Neural cell (in vitro differentiated cells): ENCODE data around the gene ZBTB42. TPM values are rescaled to one million over a fixed set of nuclear protein-coding genes. Genes with fewer than 3 reads are reported as not detected.

Experiments
- H2AFZ ChIP-seq: fragments of 200-600, 300-800 bp; sonication (generic), shearing (Covaris generic); 2 replicates; pipeline ENCODE4 v1.6.0; 2014; ENCODE audit warnings: low read depth, mild to moderate bottlenecking, antibody characterized with exemption, low read length, moderate library complexity
- H3F3A ChIP-seq: fragments of 200-600 bp; shearing (Covaris generic); 2 replicates; pipeline ENCODE4 v1.6.1; 2016; ENCODE audit warnings: mild to moderate bottlenecking, moderate library complexity, mixed read lengths, antibody characterized with exemption, low read length; ENCODE audit not compliant: insufficient read depth, poor library complexity, severe bottlenecking
- H3K27ac ChIP-seq: fragments of 200-600, 300-800 bp; sonication (generic), shearing (Covaris generic); 2 replicates; pipeline ENCODE4 v1.5.1; 2014; ENCODE audit warnings: mild to moderate bottlenecking, low read length, moderate library complexity
- H3K27me3 ChIP-seq: fragments of 300-800, 200-600 bp; sonication (generic), shearing (Covaris generic); 2 replicates; pipeline ENCODE4 v1.6.0; 2014; ENCODE audit warnings: mild to moderate bottlenecking, low read depth, low read length, moderate library complexity; ENCODE audit not compliant: insufficient read depth
- H3K36me3 ChIP-seq: fragments of 300-800, 200-600 bp; sonication (generic), shearing (Covaris generic); 2 replicates; pipeline ENCODE4 v1.5.1; 2014; ENCODE audit warnings: mild to moderate bottlenecking, antibody characterized with exemption, low read length, moderate library complexity; ENCODE audit not compliant: insufficient read depth
- H3K4me2 ChIP-seq: fragments of 300-800, 200-600 bp; sonication (generic), shearing (Covaris generic); 2 replicates; pipeline ENCODE4 v1.6.0; 2014; ENCODE audit warnings: mild to moderate bottlenecking, low read length
- H3K4me3 ChIP-seq: fragments of 300-800, 200-600 bp; sonication (generic), shearing (Covaris generic); 2 replicates; pipeline ENCODE4 v1.5.1; 2014; ENCODE audit warnings: mild to moderate bottlenecking, low read length, moderate library complexity
- H3K79me2 ChIP-seq: fragments of 200-600 bp; shearing (Covaris generic); replicated peaks from 2 replicates; pipeline ENCODE4 v1.6.0; 2014; ENCODE audit warnings: mild to moderate bottlenecking, low read length, moderate library complexity; ENCODE audit not compliant: insufficient read depth
- H3K9ac ChIP-seq: fragments of 300-800, 200-600 bp; sonication (generic), shearing (Covaris generic); 2 replicates; pipeline ENCODE4 v1.6.1; 2016; ENCODE audit warnings: mild to moderate bottlenecking, low read length, mixed read lengths
- H3K9me2 ChIP-seq: fragments of 200-600 bp; shearing (Covaris generic); 2 replicates; pipeline ENCODE4 v1.6.1; 2016; ENCODE audit warnings: mild to moderate bottlenecking, low read length, mixed read lengths; ENCODE audit not compliant: insufficient read depth
- H3K9me3 ChIP-seq: fragments of 200-600, 300-800 bp; sonication (generic), shearing (Covaris generic); 2 replicates; pipeline ENCODE4 v1.6.1; 2016; ENCODE audit warnings: mild to moderate bottlenecking, mixed run types, low read length, moderate library complexity, mixed read lengths
- H4K20me1 ChIP-seq: fragments of 200-600 bp; shearing (Covaris generic); 2 replicates; pipeline ENCODE4 v1.6.1; 2016; ENCODE audit warnings: mild to moderate bottlenecking, mixed run types; ENCODE audit not compliant: insufficient read depth
- CTCF ChIP-seq: fragments of 450-650 bp; IDR thresholded peaks from 2 replicates; pipeline ENCODE4 v1.5.1; 2014; ENCODE audit warnings: antibody characterized with exemption, mild to moderate bottlenecking, moderate library complexity; ENCODE audit not compliant: poor library complexity, severe bottlenecking
- EP300 ChIP-seq: fragments of 450-650 bp; conservative IDR thresholded peaks from 2 replicates; pipeline ENCODE4 v1.6.1; 2014; ENCODE audit warnings: antibody characterized with exemption, mild to moderate bottlenecking, moderate library complexity; ENCODE audit not compliant: poor library complexity, severe bottlenecking
- EZH2 ChIP-seq: fragments of 200-600, 300-800 bp; shearing (Covaris generic), sonication (generic); IDR thresholded peaks from 2 replicates; pipeline ENCODE4 v1.6.1; 2014; ENCODE audit warnings: antibody characterized with exemption, low read length, borderline replicate concordance, mild to moderate bottlenecking; ENCODE audit not compliant: insufficient read depth, poor library complexity, severe bottlenecking
- MXI1 ChIP-seq: fragments of 450-650 bp; conservative IDR thresholded peaks from 2 replicates; pipeline ENCODE4 v1.6.1; 2014; ENCODE audit warnings: antibody characterized with exemption, mild to moderate bottlenecking; ENCODE audit not compliant: poor library complexity, severe bottlenecking
- POLR2AphosphoS5 ChIP-seq: IDR thresholded peaks from 2 replicates; pipeline ENCODE4 v1.6.1; 2012
- RAD21 ChIP-seq: fragments of 450-650 bp; conservative IDR thresholded peaks from 2 replicates; pipeline ENCODE4 v1.6.1; 2014; ENCODE audit warnings: antibody characterized with exemption, mild to moderate bottlenecking, moderate library complexity
- REST ChIP-seq: IDR thresholded peaks from 2 replicates; pipeline ENCODE4 v1.6.1; 2012; ENCODE audit warnings: borderline replicate concordance
- SMC3 ChIP-seq: fragments of 450-650 bp; conservative IDR thresholded peaks from 2 replicates; pipeline ENCODE4 v1.6.1; 2014; ENCODE audit warnings: antibody characterized with exemption, mild to moderate bottlenecking, moderate library complexity; ENCODE audit not compliant: poor library complexity
- TAF1 ChIP-seq: IDR thresholded peaks from 2 replicates; pipeline ENCODE4 v1.6.1; 2012; ENCODE audit warnings: low read depth
- polyA plus RNA-seq: library from polyadenylated mRNA; depleted of rRNA; stranded (reverse); fragments of >200 nt; gene quantifications from 2 replicates; pipeline ENCODE4 v1.2.3, GENCODE V29; 2014

ZBTB42 gene
- polyA plus RNA-seq, 1 donor from 2014 or later = not detected

GRCh38 chr14:104799244-104800014 lies 1.5 kb upstream of the ZBTB42 start:
- Histone ChIP-seq H3K4me2 (no peak overlapping the region), H2AFZ (no peak overlapping the region), H3K27ac (no peak overlapping the region), H3K9me2 (no peaks in the 10 kb centered on the region), H3K9me3 (no peaks in the 10 kb centered on the region), H4K20me1 (no peaks in the 10 kb centered on the region), H3K4me3 (no peak overlapping the region), H3K79me2 (peaks cover 5% of the 10 kb centered on the region), H3F3A (no peaks in the 10 kb centered on the region), H3K36me3 (no peaks in the 10 kb centered on the region), H3K9ac (no peak overlapping the region), H3K27me3 (peaks cover 54% of the 10 kb centered on the region)
- TF ChIP-seq SMC3 = no peak
- no peak for TF ChIP-seq POLR2AphosphoS5
- no peak for TF ChIP-seq TAF1
- TF ChIP-seq MXI1 = no peak
- TF ChIP-seq EP300 = no peak
- TF ChIP-seq RAD21 = no peak
- peak; percentile 21 for TF ChIP-seq CTCF
- no peak for TF ChIP-seq EZH2
- no peak for TF ChIP-seq REST

- Histone ChIP-seq H3K9ac (no peak overlapping the region), H3K27ac (no peak overlapping the region)
Measured at GRCh38 chr14:104800015-104800770, 708 bp upstream of the ZBTB42 start.

More at GRCh38 chr14:104800015-104800770, 708 bp upstream of the ZBTB42 start:
- TF ChIP-seq TAF1 = no peak
- peak; percentile 57 for TF ChIP-seq EZH2
- TF ChIP-seq SMC3 = no peak
- TF ChIP-seq RAD21 = no peak
- no peak for TF ChIP-seq EP300
- H3K9me2 ChIP-seq = no peaks in the 10 kb centered on the region
- H3K36me3 ChIP-seq = no peaks in the 10 kb centered on the region
- no peaks in the 10 kb centered on the region for H4K20me1 ChIP-seq
- no peak overlapping the region for H2AFZ ChIP-seq
- no peaks in the 10 kb centered on the region for H3F3A ChIP-seq
- H3K4me3 ChIP-seq = peak overlapping the region; percentile 49
- no peaks in the 10 kb centered on the region for H3K9me3 ChIP-seq
- H3K79me2 ChIP-seq = no peaks in the 10 kb centered on the region
- no peak overlapping the region for H3K4me2 ChIP-seq
- H3K27me3 ChIP-seq = peaks cover 54% of the 10 kb centered on the region
